ENCODE measurements around the gene PSMG1. TPM values are rescaled to one million over a fixed set of nuclear protein-coding genes. Genes with fewer than 3 reads are reported as not detected.
A peak's percentile ranks its signal among the peaks of the same experiment; 100 is the strongest.

Gene PSMG1
- polyA plus RNA-seq, 1 experiment, result 21.9 TPM

DNA sequence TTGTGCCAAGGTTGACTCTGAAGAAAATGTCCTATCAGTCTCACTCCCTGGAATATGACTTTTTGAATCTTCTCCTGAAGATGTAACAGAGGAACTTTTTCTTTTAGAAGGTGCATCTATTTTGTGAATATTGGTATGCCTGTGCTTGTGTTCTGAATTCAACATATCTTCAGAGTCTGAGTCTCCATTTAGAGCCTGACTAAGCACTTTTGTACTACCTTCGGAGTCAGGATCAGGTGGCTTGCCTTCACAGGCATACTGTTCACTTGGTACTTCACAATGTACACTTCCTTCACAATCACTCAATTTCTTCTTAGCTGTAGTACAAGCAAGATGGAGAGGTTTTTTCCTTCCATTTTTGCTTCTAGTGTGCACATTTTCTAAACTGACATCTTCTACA, 13.6 kb upstream of the PSMG1 start:
- Histone ChIP-seq H3K4me3 (ENCODE audit: low read depth, low read length) (no peak overlapping the region), H3K36me3 (ENCODE audit: control insufficient read depth, insufficient read depth, low read length) (peaks cover 6% of the 10 kb centered on the region), H3K27me3 (ENCODE audit: control insufficient read depth, insufficient read depth, low read length) (no peaks in the 10 kb centered on the region)
- CTCF ChIA-PET, result no interaction called here
- POLR2A ChIA-PET, result no interaction called here
- TF ChIP-seq, protein P1, sequence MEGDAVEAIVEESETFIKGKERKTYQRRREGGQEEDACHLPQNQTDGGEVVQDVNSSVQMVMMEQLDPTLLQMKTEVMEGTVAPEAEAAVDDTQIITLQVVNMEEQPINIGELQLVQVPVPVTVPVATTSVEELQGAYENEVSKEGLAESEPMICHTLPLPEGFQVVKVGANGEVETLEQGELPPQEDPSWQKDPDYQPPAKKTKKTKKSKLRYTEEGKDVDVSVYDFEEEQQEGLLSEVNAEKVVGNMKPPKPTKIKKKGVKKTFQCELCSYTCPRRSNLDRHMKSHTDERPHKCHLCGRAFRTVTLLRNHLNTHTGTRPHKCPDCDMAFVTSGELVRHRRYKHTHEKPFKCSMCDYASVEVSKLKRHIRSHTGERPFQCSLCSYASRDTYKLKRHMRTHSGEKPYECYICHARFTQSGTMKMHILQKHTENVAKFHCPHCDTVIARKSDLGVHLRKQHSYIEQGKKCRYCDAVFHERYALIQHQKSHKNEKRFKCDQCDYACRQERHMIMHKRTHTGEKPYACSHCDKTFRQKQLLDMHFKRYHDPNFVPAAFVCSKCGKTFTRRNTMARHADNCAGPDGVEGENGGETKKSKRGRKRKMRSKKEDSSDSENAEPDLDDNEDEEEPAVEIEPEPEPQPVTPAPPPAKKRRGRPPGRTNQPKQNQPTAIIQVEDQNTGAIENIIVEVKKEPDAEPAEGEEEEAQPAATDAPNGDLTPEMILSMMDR (IDR thresholded peaks at IDR 0.05; ENCODE audit: insufficient read depth, low read depth, low read length), result no peak
- DNase-seq (ENCODE audit: low read depth), result no peak

DNA sequence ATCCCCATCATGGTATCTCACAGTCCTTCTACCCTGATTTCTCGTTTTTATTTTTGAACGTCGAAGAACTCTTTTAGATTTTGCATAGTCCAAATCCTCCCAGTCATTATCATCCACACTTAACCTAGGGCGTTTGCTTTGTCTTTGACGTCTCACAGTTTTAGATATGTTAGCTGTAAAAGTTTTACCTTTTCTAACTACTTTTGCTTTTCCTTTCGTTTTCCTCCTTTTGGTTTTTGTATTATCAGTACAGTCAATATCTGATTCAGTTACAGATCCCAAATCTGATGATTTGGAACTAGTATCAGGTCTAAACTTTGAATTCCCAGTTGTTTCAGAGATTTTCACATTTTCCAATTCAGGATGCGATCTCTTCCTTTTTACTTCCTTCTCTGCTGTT, 13.1 kb upstream of the PSMG1 start:
- H3K36me3 ChIP-seq (ENCODE audit: control insufficient read depth, insufficient read depth, low read length), result peaks cover 6% of the 10 kb centered on the region
- H3K27me3 ChIP-seq (ENCODE audit: control insufficient read depth, insufficient read depth, low read length), result no peaks in the 10 kb centered on the region
- no peak for DNase-seq (ENCODE audit: low read depth)
- POLR2A ChIA-PET, result no interaction called here
- TF ChIP-seq, protein P1 (IDR thresholded peaks at IDR 0.05; ENCODE audit: insufficient read depth, low read depth, low read length), result no peak
- no peak overlapping the region for H3K4me3 ChIP-seq (ENCODE audit: low read depth, low read length)
- CTCF ChIA-PET, result no interaction called here

DNA sequence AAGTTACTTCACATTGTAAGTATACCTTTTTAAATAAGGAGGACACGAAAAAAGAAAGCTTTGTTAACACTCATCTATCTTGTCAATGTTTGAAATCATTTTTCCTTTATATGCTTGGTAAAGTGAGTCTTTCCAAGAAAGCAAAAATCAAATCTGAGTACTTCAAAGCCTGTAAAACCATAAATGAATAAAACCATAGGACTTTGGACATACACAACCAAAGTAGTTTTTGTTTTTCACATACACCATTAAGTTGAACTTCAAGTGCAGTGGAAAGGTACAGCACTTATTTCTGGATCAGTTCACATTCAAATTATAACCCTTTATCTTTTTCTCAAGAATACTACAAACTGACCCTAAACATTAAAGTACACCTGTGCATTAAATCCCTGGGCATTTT, 10.1 kb upstream of the PSMG1 start:
- Histone ChIP-seq H3K4me3 (ENCODE audit: low read depth, low read length) (no peak overlapping the region), H3K36me3 (ENCODE audit: control insufficient read depth, insufficient read depth, low read length) (peaks cover 4% of the 10 kb centered on the region), H3K27me3 (ENCODE audit: control insufficient read depth, insufficient read depth, low read length) (no peaks in the 10 kb centered on the region)
- TF ChIP-seq, protein P1 (IDR thresholded peaks at IDR 0.05; ENCODE audit: insufficient read depth, low read depth, low read length), result no peak
- POLR2A ChIA-PET, result no interaction called here
- no peak for DNase-seq (ENCODE audit: low read depth)
- CTCF ChIA-PET, result no interaction called here

DNA sequence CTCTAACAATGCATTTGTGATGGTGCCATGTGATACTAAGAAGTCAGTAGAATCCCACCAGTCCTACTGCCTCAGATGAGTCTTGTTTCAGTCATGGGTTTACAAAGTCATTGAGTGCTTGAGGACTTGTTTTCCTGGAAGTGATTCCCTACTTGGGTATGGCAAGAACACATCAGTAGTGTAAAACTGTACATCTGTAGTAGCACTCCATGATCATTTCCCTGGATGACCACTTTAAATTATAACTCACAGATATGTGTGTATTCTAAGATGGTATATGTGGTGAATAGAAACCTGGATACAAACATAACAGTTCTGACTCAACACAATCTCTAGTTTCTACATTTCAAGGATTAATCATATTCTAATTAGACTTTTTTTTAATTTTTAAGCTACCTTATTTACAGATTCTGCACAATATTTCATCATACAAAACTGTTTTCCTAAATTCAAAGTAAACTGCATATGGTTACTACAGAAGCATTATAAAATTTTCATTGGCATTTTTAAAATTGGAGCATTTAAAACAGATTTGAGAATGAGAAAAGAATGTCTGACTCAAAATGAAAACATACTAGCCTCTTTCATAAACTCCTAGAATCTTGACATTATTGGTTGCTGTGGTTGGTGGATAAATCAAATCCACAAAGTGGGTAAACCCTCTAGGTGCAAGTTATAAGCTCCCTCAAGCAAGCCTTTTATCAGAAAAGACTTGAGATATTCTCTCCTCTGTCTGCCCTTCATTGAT, 6.8 kb upstream of the PSMG1 start:
- CTCF ChIA-PET, result interaction anchor here (0.7 to 1.7 kb wide), 2 partner anchors 13 to 473 kb away, joined by 4 read pairs; no protein-coding TSS in a partner anchor
- Histone ChIP-seq H3K36me3 (ENCODE audit: control insufficient read depth, insufficient read depth, low read length) (no peaks in the 10 kb centered on the region), H3K27me3 (ENCODE audit: control insufficient read depth, insufficient read depth, low read length) (no peaks in the 10 kb centered on the region), H3K4me3 (ENCODE audit: low read depth, low read length) (no peak overlapping the region)
- TF ChIP-seq, protein P1 (IDR thresholded peaks at IDR 0.05; ENCODE audit: insufficient read depth, low read depth, low read length), result no peak
- POLR2A ChIA-PET, result no interaction called here
- peak; percentile 37 for DNase-seq (ENCODE audit: low read depth)

DNA sequence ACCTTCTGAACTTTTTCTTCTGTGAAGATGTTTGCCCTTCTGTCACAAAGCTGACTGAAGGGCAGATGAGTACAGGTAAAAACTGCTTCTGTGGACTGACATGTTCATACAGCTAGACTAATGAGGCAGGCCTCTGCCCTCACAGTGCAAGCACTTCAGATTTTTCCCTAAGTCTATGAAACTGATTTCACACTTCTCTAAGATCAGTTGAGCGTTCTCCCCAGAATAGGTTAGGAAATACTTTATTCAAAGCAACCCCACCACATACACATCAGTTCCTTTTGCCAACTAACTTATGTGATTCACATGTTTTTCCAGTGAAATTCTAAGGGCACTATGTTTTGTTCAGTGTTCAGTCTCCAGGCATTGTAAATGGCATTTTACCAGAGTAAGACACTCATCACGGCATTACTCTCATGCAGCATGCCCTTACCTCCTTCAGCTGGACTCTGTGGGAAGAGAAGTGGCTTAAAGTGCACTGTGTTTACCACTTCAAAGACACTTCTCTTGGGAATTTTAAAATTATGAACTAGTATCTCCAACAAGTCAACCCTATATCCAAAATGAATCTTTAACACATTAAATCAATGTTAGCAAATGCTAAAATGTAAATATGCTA, 5.4 kb upstream of the PSMG1 start:
- Histone ChIP-seq H3K27me3 (ENCODE audit: control insufficient read depth, insufficient read depth, low read length) (no peaks in the 10 kb centered on the region), H3K4me3 (ENCODE audit: low read depth, low read length) (no peak overlapping the region), H3K36me3 (ENCODE audit: control insufficient read depth, insufficient read depth, low read length) (no peaks in the 10 kb centered on the region)
- TF ChIP-seq, protein P1 (IDR thresholded peaks at IDR 0.05; ENCODE audit: insufficient read depth, low read depth, low read length), result no peak
- ChIA-PET CTCF (interaction anchor here (1.1 to 1.4 kb wide), 3 partner anchors 15 to 70 kb away, joined by 3 to 5 read pairs (median 3); no protein-coding TSS in a partner anchor), POLR2A (no interaction called here)
- DNase-seq (ENCODE audit: low read depth), result no peak

Measured in BJ (cell line).